IPS-18a (cell line): ENCODE measurements around the gene CTIF.

Source experiments
- H3K27ac ChIP-seq: one replicate; pipeline ENCODE4 v1.5.1; 2013; ENCODE audit warnings: low read length
- H3K27me3 ChIP-seq: one replicate; pipeline ENCODE4 v1.6.1; 2013; ENCODE audit warnings: mild to moderate bottlenecking, low read length; ENCODE audit not compliant: control insufficient read depth, insufficient read depth
- H3K36me3 ChIP-seq: one replicate; pipeline ENCODE4 v1.6.1; 2013; ENCODE audit warnings: low read depth, low read length; ENCODE audit not compliant: control insufficient read depth
- H3K4me1 ChIP-seq: one replicate; pipeline ENCODE4 v1.6.1; 2013; ENCODE audit warnings: low read depth, low read length; ENCODE audit not compliant: control insufficient read depth
- H3K4me3 ChIP-seq: one replicate; pipeline ENCODE4 v1.5.1; 2013; ENCODE audit warnings: low read length
- H3K9ac ChIP-seq: one replicate; pipeline ENCODE4 v1.6.1; 2013; ENCODE audit warnings: mild to moderate bottlenecking, low read length, moderate library complexity
- H3K9me3 ChIP-seq: one replicate; pipeline ENCODE4 v1.6.1; 2013; ENCODE audit warnings: low read depth, low read length; ENCODE audit not compliant: control insufficient read depth

Gene CTIF

GRCh38 chr18:48887294-48887904 lies 348.6 kb downstream of the CTIF start:
- Histone ChIP-seq H3K27ac (no peak overlapping the region), H3K9me3 (no peaks in the 10 kb centered on the region), H3K4me1 (no peaks in the 10 kb centered on the region), H3K27me3 (no peaks in the 10 kb centered on the region), H3K36me3 (no peaks in the 10 kb centered on the region), H3K4me3 (no peak overlapping the region), H3K9ac (no peak overlapping the region)

GRCh38 chr18:48887905-48888772 lies 349.3 kb downstream of the CTIF start:
- no peak overlapping the region for H3K9ac ChIP-seq
- H3K4me3 ChIP-seq: no peak overlapping the region
- no peaks in the 10 kb centered on the region for H3K36me3 ChIP-seq
- no peaks in the 10 kb centered on the region for H3K4me1 ChIP-seq
- H3K27me3 ChIP-seq: no peaks in the 10 kb centered on the region
- no peaks in the 10 kb centered on the region for H3K9me3 ChIP-seq
- H3K27ac ChIP-seq: no peak overlapping the region

- no peaks in the 10 kb centered on the region for H3K9me3 ChIP-seq
- no peak overlapping the region for H3K27ac ChIP-seq
- H3K9ac ChIP-seq: no peak overlapping the region
- H3K4me1 ChIP-seq: no peaks in the 10 kb centered on the region
- H3K4me3 ChIP-seq: no peak overlapping the region
- no peaks in the 10 kb centered on the region for H3K36me3 ChIP-seq
- H3K27me3 ChIP-seq: no peaks in the 10 kb centered on the region
Measured at GRCh38 chr18:48888773-48889080, 349.9 kb downstream of the CTIF start.

- no peaks in the 10 kb centered on the region for H3K4me1 ChIP-seq
- H3K4me3 ChIP-seq: no peak overlapping the region
- no peak overlapping the region for H3K27ac ChIP-seq
- H3K36me3 ChIP-seq: no peaks in the 10 kb centered on the region
- H3K9me3 ChIP-seq: no peaks in the 10 kb centered on the region
- H3K27me3 ChIP-seq: no peaks in the 10 kb centered on the region
- no peak overlapping the region for H3K9ac ChIP-seq
Measured at GRCh38 chr18:48889115-48889941, 350.5 kb downstream of the CTIF start.

GRCh38 chr18:48889981-48890762 lies 351.3 kb downstream of the CTIF start:
- Histone ChIP-seq H3K27me3 (no peaks in the 10 kb centered on the region), H3K9ac (no peak overlapping the region), H3K27ac (no peak overlapping the region), H3K4me3 (no peak overlapping the region), H3K4me1 (no peaks in the 10 kb centered on the region), H3K9me3 (no peaks in the 10 kb centered on the region), H3K36me3 (no peaks in the 10 kb centered on the region)

GRCh38 chr18:48891721-48892120 lies 352.9 kb downstream of the CTIF start:
- no peaks in the 10 kb centered on the region for H3K36me3 ChIP-seq
- no peaks in the 10 kb centered on the region for H3K27me3 ChIP-seq
- no peaks in the 10 kb centered on the region for H3K9me3 ChIP-seq
- no peaks in the 10 kb centered on the region for H3K4me1 ChIP-seq
- no peak overlapping the region for H3K9ac ChIP-seq
- H3K27ac ChIP-seq: no peak overlapping the region
- H3K4me3 ChIP-seq: no peak overlapping the region

GRCh38 chr18:48892146-48892855 lies 353.5 kb downstream of the CTIF start:
- H3K27ac ChIP-seq: no peak overlapping the region
- H3K9me3 ChIP-seq: no peaks in the 10 kb centered on the region
- H3K9ac ChIP-seq: no peak overlapping the region
- H3K4me1 ChIP-seq: no peaks in the 10 kb centered on the region
- no peak overlapping the region for H3K4me3 ChIP-seq
- no peaks in the 10 kb centered on the region for H3K36me3 ChIP-seq
- no peaks in the 10 kb centered on the region for H3K27me3 ChIP-seq

- H3K36me3 ChIP-seq: no peaks in the 10 kb centered on the region
- no peaks in the 10 kb centered on the region for H3K4me1 ChIP-seq
- H3K9ac ChIP-seq: no peak overlapping the region
- no peaks in the 10 kb centered on the region for H3K9me3 ChIP-seq
- no peak overlapping the region for H3K27ac ChIP-seq
- no peaks in the 10 kb centered on the region for H3K27me3 ChIP-seq
- H3K4me3 ChIP-seq: no peak overlapping the region
Measured at GRCh38 chr18:48893061-48893607, 354.3 kb downstream of the CTIF start.

- Histone ChIP-seq H3K4me1 (no peaks in the 10 kb centered on the region), H3K27ac (no peak overlapping the region), H3K27me3 (no peaks in the 10 kb centered on the region), H3K4me3 (no peak overlapping the region), H3K36me3 (no peaks in the 10 kb centered on the region), H3K9ac (no peak overlapping the region), H3K9me3 (no peaks in the 10 kb centered on the region)
Measured at GRCh38 chr18:48893608-48894600, 355.1 kb downstream of the CTIF start.
